Measurements from ENCODE around the gene KRTAP3-2. TPM values are rescaled to one million over a fixed set of nuclear protein-coding genes. Genes with fewer than 3 reads are reported as not detected.

KRTAP3-2 gene
- total RNA-seq, 1 experiment from 2014 or later, result not detected

- Histone ChIP-seq H3F3A (ENCODE audit: insufficient read depth, low read depth) (peaks cover 29% of the 10 kb centered on the region), H3K9me3 (ENCODE audit: insufficient read depth, low read depth) (no peaks in the 10 kb centered on the region), H3K27ac (no peak overlapping the region), H3K4me2 (no peak overlapping the region), H3K4me3 (no peak overlapping the region), H2AFZ (no peak overlapping the region), H3K4me1 (replicated peaks; ENCODE audit: insufficient read depth) (peaks cover 39% of the 10 kb centered on the region), H3K27me3 (ENCODE audit: insufficient read depth, low read depth) (no peaks in the 10 kb centered on the region), H3K36me3 (ENCODE audit: low read depth) (no peaks in the 10 kb centered on the region), H4K20me1 (ENCODE audit: insufficient read depth) (no peaks in the 10 kb centered on the region), H3K79me2 (ENCODE audit: low read depth) (0 out of 2 replicates have a peak, but pooled peaks cover 4% of the 10 kb centered on the region), H3K9me2 (ENCODE audit: insufficient read depth) (no peaks in the 10 kb centered on the region)
- ChIA-PET CTCF (no interaction called here), POLR2A (ENCODE audit: unreplicated experiment) (no interaction called here)
- no peak for TF ChIP-seq EZH2 (IDR thresholded peaks at IDR 0.05; ENCODE audit: low read depth)
- TF ChIP-seq CTCF (conservative IDR thresholded peaks at IDR 0.05), result no peak
- BruUV-seq (replicated peaks), result no TSS peak
- intact Hi-C loops (cut with micrococcal nuclease; ENCODE audit: unreplicated experiment), result no loop called here
- DNase-seq, result no peak
Observed at GRCh38 chr17:40950176-40950575, 49.5 kb downstream of the KRTAP3-2 start.

GRCh38 chr17:40949418-40949817, 50.3 kb downstream of the KRTAP3-2 start:
- H3K27ac ChIP-seq, result no peak overlapping the region
- ChIA-PET POLR2A (ENCODE audit: unreplicated experiment) (no interaction called here), CTCF (no interaction called here)
- H3K27me3 ChIP-seq (ENCODE audit: insufficient read depth, low read depth), result no peaks in the 10 kb centered on the region
- H3K9me2 ChIP-seq (ENCODE audit: insufficient read depth), result no peaks in the 10 kb centered on the region
- H2AFZ ChIP-seq, result no peak overlapping the region
- no peaks in the 10 kb centered on the region for H3K36me3 ChIP-seq (ENCODE audit: low read depth)
- no peak for DNase-seq
- H3K4me3 ChIP-seq, result no peak overlapping the region
- H4K20me1 ChIP-seq (ENCODE audit: insufficient read depth), result no peaks in the 10 kb centered on the region
- H3K79me2 ChIP-seq (ENCODE audit: low read depth), result no peaks in the 10 kb centered on the region
- no TSS peak for BruUV-seq (replicated peaks)
- H3K4me1 ChIP-seq (replicated peaks; ENCODE audit: insufficient read depth), result peaks cover 31% of the 10 kb centered on the region
- H3F3A ChIP-seq (ENCODE audit: insufficient read depth, low read depth), result peaks cover 24% of the 10 kb centered on the region
- intact Hi-C loops (cut with micrococcal nuclease; ENCODE audit: unreplicated experiment), result no loop called here
- no peaks in the 10 kb centered on the region for H3K9me3 ChIP-seq (ENCODE audit: insufficient read depth, low read depth)
- TF ChIP-seq CTCF (conservative IDR thresholded peaks at IDR 0.05), result no peak
- TF ChIP-seq EZH2 (IDR thresholded peaks at IDR 0.05; ENCODE audit: low read depth), result no peak
- H3K4me2 ChIP-seq, result no peak overlapping the region

Other genes with a start within 250 kb of the KRTAP3-2 start
- gene KRT25, start 244.6 kb downstream of the KRTAP3-2 start, total RNA-seq (2021), result not detected in 2 replicates
- not detected in 2 replicates for gene KRT26, start 227.7 kb downstream of the KRTAP3-2 start, total RNA-seq (2021)
- gene KRT27, start 217.4 kb downstream of the KRTAP3-2 start, total RNA-seq (2021), result not detected in 2 replicates
- gene KRT28, start 199.9 kb downstream of the KRTAP3-2 start, total RNA-seq (2021), result not detected in 2 replicates
- gene KRT10, start 177.3 kb downstream of the KRTAP3-2 start, total RNA-seq (2021), result 22.5 and 49.4 TPM in 2 replicates
- not detected in 2 replicates for gene KRT12, start 132.7 kb downstream of the KRTAP3-2 start, total RNA-seq (2021)
- not detected in 2 replicates for gene KRT20, start 114.7 kb downstream of the KRTAP3-2 start, total RNA-seq (2021)
- gene KRT23, start 62.3 kb downstream of the KRTAP3-2 start, total RNA-seq (2021), result not detected in 2 replicates
- not detected in 2 replicates for gene KRT39, start 33.0 kb downstream of the KRTAP3-2 start, total RNA-seq (2021)
- gene KRT40, start 15.6 kb downstream of the KRTAP3-2 start, total RNA-seq (2021), result not detected in 2 replicates
- gene KRTAP3-3, start 5.7 kb downstream of the KRTAP3-2 start, total RNA-seq (2021), result not detected in 2 replicates
- not detected in 2 replicates for gene KRTAP3-1, start 9.2 kb upstream of the KRTAP3-2 start, total RNA-seq (2021)
- gene KRTAP1-5, start 27.3 kb upstream of the KRTAP3-2 start, total RNA-seq (2021), result not detected in 2 replicates
- not detected in 2 replicates for gene KRTAP1-4, start 30.3 kb upstream of the KRTAP3-2 start, total RNA-seq (2021)
- not detected in 2 replicates for gene KRTAP1-3, start 35.0 kb upstream of the KRTAP3-2 start, total RNA-seq (2021)
- gene KRTAP1-1, start 41.5 kb upstream of the KRTAP3-2 start, total RNA-seq (2021), result not detected in 2 replicates
- gene KRTAP2-1, start 47.4 kb upstream of the KRTAP3-2 start, total RNA-seq (2021), result not detected in 2 replicates
- not detected in 2 replicates for gene KRTAP2-2, start 55.3 kb upstream of the KRTAP3-2 start, total RNA-seq (2021)
- gene KRTAP2-3, start 60.2 kb upstream of the KRTAP3-2 start, total RNA-seq (2021), result 0.57 TPM in 1 of 2 replicates, not detected in the other
- gene KRTAP2-4, start 66.0 kb upstream of the KRTAP3-2 start, total RNA-seq (2021), result not detected in 2 replicates
- not detected in 2 replicates for gene KRTAP4-7, start 84.2 kb upstream of the KRTAP3-2 start, total RNA-seq (2021)
- not detected in 2 replicates for gene KRTAP4-8, start 98.2 kb upstream of the KRTAP3-2 start, total RNA-seq (2021)
- not detected in 2 replicates for gene KRTAP4-16, start 102.3 kb upstream of the KRTAP3-2 start, total RNA-seq (2021)
- gene KRTAP4-9, start 105.5 kb upstream of the KRTAP3-2 start, total RNA-seq (2021), result not detected in 2 replicates
- not detected in 2 replicates for gene KRTAP4-11, start 118.5 kb upstream of the KRTAP3-2 start, total RNA-seq (2021)
- not detected in 2 replicates for gene KRTAP4-12, start 124.3 kb upstream of the KRTAP3-2 start, total RNA-seq (2021)
- not detected in 2 replicates for gene KRTAP4-6, start 140.6 kb upstream of the KRTAP3-2 start, total RNA-seq (2021)
- not detected in 2 replicates for gene KRTAP4-5, start 149.9 kb upstream of the KRTAP3-2 start, total RNA-seq (2021)
- not detected in 2 replicates for gene KRTAP4-4, start 160.8 kb upstream of the KRTAP3-2 start, total RNA-seq (2021)
- gene KRTAP4-3, start 168.3 kb upstream of the KRTAP3-2 start, total RNA-seq (2021), result not detected in 2 replicates
- gene KRTAP4-2, start 178.3 kb upstream of the KRTAP3-2 start, total RNA-seq (2021), result not detected in 2 replicates
- gene KRTAP4-1, start 185.0 kb upstream of the KRTAP3-2 start, total RNA-seq (2021), result not detected in 2 replicates
- gene KRTAP9-1, start 190.0 kb upstream of the KRTAP3-2 start, total RNA-seq (2021), result not detected in 2 replicates
- gene KRTAP9-2, start 226.7 kb upstream of the KRTAP3-2 start, total RNA-seq (2021), result not detected in 2 replicates
- gene KRTAP9-3, start 232.5 kb upstream of the KRTAP3-2 start, total RNA-seq (2021), result not detected in 2 replicates
- not detected in 2 replicates for gene KRTAP9-8, start 238.1 kb upstream of the KRTAP3-2 start, total RNA-seq (2021)
- not detected in 2 replicates for gene KRTAP9-4, start 249.8 kb upstream of the KRTAP3-2 start, total RNA-seq (2021)